HCEC 1CT (cell line): ENCODE results near the gene SSBP4.

Experiments used
- DNase-seq: peaks from one replicate; pipeline ENCODE4 v3.0.0-alpha.2; 2017

Gene SSBP4

DNA sequence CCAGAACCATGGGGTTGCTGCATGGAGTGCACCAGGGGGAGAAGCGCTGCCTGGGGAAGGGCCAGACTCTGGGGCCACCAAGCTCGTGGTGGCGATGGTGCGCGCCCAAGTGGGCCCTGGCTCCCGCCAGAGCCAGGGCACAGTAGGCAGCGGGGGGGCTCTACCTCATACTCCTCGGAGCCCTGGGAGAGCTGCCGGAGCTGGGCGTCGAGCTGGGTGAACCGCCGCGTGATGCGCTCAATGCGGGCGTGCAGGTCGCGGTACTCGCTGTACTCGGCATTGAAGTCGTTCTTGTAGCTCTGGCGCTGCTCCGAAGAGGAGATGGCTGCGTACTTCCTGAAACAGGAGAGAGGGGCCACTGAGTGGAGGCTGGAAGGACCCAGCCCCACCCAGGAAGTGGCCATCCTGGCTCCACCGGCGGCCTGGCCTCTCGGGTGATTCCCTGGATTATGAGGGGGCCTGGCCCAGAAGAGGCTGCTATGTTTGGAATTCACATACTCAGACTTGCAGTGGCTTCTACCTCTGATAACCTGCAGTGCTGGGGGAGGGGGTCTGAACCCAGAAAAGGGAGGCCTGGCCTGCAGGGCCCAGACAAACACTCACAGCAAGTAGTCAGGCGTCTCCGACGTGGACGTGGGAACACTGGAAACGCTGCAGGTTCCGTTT lies 27.1 kb downstream of the SSBP4 start:
- DNase-seq, result no peak

DNA sequence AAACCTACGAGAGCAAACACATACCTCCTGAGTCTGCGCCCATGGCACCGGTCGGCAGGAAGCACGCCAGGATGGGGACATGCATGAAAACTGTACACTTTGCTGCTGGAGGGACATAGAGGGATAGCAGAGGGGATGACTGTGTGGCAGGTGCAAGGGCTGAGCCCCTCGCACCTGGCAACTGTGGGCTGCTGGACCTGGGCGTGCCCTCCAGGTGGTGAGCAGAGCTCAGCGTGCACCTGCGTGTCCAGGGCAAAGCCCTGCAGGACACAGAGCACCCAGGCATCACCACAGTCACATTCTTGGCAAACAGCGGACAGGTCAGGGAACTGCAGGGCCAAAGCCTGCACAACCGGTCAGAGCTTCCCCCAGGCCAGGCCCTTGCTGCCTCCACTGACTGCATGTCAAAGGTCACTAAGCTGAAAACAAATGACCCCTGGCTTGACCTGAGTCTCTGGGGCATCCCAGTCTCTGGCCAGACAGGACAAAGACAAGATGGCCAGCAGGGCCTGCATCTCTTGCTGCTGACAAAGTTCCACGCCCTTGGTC lies 27.7 kb downstream of the SSBP4 start:
- DNase-seq, result no peak

DNA sequence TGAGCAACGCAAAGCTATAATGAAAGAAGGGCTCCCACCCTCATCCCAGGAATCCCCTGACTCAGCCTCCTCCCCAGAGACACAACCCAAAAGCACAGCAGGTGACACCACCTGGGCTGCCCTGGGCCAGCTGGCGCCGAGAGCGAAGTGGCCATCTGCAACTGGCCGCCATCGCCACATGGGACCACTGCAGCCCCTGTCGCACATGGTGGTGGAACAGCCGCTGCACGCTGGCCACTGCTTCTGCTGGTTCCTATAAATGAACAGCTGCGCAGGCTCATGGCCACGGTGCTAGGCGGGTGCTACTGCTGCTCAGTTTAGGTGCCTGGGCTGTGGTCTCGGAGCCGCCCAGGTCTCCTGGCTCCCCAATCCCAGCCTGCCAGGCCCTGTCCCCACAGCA lies 30.4 kb downstream of the SSBP4 start:
- no peak for DNase-seq

DNA sequence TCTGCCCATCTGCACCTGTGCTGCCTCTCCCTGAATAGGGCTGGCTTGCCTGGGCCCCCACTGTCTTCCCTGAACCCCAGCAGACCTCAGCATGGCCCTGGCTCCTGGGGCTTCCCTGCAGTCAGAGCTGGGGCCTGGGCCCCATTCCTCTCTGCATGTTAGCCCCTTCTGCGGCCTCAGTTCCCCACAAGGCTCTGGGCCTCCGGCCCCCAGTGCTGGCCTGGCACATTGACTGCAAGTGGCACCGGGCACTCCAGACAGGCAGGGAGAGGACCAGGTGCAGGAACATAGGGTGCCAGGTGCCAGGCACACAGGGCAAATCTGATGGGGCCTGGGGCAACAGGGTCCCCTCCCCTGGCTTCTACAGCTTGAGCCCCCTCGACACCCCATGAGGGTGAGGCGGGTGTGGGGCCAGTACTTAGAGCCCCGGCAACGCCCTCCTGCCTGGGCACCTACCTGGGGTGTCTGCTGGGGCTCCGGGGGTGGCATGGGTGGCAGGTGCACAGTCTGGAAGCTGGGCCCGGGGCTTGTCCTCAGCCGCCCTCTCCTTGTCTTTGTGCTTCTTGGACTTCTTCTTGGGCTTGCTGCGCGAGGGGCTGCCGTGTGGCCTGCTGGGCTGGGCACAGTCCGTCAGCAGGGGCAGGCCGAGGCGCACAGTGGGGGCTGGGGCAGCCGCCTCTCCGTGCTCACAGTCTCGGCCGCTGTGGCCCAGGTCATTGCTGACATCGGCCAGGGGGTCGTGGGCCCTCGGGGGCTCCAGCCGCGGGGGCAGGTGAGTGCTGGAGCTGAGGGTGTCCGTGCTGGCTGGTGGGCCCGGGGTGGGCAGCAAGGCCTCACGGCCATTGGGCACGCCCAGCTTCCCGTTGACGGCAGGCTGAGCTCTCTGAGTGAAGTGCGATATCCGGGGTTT lies 31.1 kb downstream of the SSBP4 start:
- DNase-seq, result no peak

DNA sequence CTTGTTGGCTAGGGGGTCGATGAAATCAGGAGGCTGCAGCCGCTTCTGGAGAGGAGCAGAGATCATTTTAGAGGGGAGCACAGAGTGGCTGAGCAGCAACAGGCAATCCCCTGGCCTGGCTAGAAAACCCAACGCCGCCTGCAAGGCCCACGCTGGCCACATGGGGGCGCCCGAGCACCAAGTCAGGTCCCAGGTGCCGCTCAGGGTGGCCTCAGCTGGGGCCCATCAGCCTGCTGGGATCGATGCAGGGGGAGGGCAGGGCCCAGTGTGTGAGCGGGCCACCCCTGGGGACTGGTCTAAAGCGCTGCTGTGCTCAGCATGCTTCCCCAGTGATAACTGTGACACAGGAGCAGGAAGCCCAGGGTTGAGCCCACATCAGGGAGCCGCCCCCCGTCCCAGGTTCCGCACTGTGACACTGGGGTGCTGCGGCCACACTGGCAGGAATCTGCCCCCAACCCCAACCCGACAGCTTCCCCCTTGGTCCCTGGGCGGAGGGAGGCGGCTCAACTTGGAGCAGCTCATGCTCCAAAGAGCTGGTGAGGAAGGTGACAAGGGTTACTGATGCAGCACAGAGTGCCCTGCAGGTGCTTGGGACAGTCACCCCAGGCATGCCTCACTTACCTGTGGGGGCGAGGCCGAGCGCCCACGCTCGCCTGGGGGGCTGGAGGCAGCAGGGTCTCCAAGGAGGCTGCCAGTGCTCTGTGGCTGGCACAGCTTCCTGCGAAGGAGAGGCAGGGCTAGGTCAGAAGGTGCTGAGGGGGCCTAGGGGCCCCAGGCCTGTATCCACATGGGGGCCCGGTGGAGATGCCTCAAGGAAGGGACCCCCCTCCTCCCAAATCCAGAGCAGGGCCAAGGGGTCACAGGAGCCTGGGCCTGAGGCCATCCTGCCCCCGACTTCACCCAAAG lies 32.0 kb downstream of the SSBP4 start:
- peak; percentile 57 for DNase-seq

DNA sequence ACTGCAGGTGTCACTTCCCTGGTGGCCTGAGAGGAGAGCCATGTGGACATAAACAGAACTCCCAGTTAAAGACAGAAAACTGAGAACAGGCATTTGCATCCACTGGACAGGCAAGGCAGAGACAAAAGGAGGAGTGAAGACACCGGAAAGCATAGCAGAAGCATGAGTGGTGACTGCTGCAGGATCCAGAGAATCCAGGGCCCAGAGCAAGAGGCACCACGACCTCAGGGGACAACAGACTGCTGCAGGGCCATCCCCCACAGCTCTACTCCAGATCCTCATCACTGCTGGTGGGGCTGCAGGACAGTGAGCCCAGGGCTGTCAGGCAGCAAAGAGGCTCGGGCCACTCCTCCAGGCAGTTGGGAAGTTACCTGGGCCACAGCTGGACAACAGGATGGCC lies 33.2 kb downstream of the SSBP4 start:
- DNase-seq, result no peak

DNA sequence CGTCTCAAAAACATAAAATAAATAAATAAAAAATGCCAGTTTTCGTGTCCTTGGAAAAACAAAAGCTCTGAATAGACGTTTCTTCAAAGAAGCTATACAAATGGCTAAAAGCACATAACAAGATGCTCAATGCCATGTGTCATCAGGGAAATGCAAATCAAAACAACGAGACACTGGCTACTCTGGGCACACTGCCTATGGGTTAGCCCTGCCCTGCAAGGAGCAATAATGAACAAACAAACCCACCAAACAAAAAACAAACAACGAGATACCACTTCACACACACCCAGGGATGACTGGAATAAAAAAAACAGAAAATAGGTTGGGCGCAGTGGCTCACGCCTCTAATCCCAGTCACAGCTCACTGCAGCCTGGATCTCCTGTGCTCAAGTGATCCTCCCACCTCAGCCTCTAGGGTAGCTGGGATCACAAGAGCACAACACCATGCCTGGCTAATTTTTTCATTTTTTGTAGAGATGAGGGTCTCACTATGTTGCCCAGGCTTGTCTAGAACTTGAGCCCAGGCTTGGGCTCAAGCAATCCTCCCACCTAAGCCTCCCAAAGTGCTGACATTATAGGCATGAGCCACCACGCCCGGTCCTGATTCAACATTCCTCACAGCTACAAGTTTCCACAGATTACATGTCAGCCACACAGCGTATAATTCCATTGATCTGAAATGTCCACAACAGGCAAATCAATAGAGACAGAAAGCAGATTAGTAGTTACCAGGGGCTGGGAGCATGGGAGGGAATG lies 34.2 kb downstream of the SSBP4 start:
- DNase-seq, result peak; percentile 17

DNA sequence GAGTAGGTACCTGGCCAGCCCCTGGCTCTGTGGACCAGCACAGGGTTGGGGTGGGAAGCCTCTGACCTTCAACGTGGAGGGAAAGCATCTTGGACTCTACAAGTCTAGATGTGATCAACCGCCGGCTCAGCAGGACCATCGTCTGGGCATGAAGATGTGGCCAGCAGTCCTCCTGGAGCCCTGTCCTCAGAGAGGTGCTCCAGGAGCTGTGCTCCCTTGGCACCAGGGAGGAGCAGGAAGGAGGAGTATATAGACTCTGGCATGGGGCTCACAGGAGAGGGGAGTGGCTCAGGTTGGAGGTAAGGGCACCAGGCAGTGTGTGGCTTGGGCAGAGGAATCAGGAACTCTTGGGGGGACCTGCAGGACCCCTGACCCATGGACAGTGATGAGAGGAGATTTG lies 37.1 kb downstream of the SSBP4 start:
- no peak for DNase-seq

DNA sequence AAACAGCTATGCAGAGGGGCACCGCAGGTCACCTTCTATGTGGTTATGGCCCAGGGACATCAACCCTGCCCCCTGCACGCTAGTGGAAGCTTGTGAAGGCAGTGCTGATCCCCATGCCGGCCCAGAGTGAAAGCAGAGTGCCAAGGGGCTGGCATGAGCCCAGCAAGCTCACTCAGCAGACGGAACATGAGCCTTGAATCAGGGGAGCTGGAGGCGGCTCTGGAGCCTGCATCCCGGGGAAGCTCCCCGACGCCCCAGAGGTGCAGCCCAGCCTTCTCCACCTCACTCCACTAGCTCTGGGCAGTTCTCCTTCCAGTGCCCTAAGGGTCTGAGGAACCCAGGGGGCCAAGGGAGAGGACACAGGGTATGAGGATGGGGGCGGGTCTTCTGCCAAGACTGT lies 37.8 kb downstream of the SSBP4 start:
- no peak for DNase-seq

DNA sequence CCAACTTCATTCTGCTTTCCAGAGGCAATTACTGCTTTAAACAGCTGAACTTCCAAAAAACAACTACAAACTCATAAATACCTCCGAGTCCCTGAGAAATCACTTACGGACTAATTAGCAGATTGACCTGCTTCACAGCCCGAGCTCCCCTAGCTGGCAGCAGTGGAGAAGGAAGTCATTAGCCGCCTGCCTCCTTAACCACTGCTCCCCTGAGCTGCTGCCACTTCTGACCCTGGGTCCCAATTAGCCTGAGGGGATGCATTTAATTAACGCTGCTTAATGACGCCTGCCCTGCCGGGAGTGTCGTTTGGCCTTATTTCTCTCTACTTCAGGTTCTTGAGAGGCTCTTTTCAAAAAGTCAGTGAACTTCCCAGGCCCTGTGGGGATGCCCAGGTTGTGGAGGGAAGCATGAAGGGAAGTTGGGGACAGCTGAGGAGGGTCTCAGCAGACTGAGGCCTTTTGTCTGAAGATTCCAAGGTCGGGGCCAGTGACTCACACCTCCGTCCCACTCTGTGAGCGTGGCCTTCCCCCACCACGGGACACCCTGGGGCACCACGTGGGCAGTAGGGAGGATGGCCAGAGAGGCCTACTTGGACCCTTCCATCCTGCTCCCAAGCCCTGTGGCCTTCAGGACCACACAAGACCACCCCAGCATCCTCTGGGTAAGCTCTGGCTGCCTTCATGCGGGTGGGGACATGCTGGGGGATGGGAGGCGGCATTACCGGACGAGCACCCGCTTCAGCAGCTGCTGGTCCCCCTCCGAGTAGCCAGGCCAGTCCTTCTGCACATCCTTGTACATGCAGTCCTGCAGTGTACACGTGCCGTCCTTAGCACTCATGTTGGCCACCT lies 38.5 kb downstream of the SSBP4 start:
- DNase-seq, result no peak

DNA sequence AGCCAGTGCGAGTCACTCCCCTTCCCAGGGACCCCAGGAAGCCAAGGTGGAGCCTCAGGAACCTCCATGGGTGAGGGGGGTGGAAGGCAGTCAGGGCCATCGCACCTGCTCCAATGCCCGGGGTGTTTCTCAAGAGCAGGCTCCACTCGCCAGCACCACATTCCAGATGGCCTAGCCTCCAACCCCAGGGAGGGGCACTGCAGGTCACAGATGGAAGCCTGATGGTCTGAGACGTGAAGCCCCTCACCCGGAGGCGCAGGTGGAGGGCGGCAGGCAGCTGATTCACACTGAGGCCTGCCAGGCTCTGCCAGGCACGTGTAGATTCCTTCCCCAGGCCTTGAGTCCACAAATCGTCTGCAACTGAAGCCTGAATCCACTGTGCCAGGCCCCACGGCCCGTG lies 41.7 kb downstream of the SSBP4 start:
- no peak for DNase-seq

DNA sequence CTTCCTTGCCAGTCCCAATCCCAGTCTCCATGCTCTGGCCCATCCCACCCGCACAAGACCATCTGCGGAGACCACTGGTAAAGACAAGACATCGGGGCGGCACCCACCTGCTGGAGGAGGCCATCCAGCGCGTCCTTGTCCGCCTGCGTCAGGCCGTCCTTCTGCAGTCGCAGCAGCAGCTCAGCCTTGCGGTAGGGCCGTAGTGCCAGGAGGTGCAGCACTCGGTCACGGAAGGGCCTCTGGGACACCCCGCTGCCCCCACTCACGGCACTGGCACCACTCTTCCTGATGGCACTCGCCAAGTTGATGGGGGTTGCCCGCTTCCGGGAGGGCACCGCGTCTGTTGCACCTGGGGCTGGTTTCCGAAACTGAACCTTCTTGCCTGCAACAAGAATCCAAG lies 42.3 kb downstream of the SSBP4 start:
- DNase-seq, result no peak

DNA sequence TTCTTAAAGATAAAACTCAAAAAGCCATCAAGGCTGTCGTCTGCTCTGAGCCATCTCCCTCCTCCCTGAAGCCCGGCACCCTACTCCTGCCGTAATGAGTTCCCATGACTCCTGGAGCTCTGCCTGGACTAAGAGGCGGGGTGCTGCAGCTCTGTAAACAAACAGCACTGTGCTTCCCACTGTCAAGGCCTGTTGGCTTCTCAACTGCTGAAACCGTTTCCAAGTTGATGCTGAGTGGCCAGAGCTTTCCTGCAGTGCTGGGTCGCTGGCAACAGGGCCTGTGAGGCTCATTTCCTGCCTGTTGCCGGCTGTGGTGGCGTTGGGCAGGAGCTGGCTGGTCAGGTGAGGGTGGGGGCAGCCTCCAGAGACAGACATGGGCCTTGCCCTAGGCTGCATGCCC lies 45.4 kb downstream of the SSBP4 start:
- DNase-seq, result peak; percentile 85

DNA sequence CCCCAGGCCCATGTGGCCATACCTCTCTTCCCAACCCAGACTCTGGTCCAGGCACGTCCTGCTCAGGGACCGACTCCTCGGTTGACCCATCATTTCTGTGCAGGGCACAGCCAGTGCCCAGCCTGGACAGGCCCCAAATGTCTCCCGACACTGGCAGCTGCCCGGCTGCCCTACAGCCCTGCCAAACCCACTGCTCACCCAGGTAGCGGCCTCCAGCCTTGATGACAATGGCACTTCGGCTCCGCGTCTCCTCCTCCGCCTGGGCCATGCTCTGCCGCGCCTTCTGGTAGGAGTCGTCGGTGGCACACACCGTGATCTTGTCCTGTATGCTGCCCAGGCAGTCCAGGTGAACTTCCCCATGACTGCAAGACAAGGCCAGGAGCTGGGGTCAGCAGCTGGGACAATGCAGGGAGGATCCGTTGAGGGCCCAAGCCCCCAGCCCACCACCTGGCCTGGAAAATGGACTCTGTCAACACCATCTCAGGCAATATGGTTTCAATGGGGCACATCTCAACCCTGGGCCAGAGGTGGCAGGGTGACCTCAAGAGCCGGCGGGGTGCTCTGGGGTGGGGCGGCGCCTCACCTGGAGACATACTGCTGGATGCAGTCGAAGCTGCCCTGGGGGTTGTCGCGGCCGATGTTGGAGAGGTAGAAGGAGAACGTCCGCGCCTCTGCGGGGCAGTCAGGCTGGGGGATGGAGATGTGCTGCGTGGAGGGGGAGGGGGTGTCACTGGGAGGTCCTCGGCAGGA lies 46.2 kb downstream of the SSBP4 start:
- DNase-seq, result no peak

DNA sequence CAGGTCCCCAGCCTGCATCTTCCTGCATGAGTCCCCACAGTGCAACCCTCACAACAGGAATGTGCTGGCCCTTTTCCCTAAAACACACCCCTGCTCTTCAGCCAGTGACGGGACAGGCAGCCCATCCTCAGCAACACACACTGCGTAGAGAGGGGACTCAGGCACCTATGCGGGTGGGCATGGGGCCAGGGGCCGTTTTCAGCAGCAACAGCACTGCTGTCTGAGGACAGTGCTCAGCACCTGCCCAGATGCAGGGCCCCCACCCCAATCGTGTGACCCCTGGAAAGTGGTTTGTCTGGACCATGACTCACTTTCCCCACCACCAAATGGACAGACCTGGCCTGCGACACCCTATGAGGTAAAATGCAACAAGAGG lies 46.8 kb downstream of the SSBP4 start:
- DNase-seq, result no peak

DNA sequence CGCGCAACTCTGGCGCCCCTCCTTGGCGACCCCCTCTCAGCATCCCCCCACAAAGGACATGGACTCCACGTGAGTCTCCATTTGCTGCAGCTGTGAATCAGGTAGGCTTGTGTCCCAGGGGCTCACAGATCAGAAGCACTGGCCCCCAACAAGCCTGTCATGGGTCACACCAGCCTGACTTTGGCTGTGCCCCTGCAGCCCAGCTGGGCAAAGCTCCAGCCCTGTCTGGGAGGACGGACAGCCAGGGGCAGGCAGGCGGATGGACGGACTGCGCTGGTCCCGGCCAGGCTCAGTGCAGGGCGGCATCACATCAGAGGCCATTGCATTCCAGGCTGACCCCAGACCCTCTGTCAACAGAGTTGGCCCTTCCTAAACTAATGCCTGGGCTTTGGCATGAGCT lies 47.2 kb downstream of the SSBP4 start:
- no peak for DNase-seq

DNA sequence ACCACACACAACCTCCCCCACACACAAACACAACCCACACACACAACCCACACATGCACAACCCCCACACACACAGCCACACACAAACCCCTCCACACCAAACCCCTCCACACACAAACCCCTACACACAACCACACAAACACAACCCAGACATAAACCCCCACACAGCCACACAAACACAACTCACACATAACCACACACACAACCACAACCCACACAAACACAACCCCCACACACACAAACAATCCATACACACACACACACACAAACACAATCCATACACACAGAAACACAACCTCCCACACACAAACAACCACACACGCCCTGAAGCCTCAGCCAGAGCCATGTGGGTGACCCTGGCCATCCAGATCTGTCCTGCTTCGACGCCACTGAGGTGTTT lies 48.8 kb downstream of the SSBP4 start:
- DNase-seq, result no peak

DNA sequence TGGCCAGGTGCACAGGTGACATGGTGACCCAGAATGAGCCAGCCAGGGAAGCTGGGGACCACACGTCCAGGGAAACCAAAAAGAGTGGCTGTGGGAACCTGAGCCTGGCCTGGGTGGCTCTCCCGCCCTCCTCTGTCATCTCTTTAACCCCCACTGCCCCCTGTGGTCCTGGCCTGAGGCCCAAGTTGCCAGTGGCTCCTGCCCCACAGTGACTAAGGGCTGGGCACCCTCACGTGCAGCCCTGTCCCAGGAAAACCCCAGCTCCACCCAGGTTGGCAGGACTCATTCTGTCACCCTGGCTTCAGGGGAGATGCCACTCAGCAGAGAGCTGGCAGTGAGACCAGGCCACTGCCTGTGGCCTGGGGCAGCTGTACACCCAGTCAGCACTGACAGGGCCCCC lies 49.3 kb downstream of the SSBP4 start:
- no peak for DNase-seq

DNA sequence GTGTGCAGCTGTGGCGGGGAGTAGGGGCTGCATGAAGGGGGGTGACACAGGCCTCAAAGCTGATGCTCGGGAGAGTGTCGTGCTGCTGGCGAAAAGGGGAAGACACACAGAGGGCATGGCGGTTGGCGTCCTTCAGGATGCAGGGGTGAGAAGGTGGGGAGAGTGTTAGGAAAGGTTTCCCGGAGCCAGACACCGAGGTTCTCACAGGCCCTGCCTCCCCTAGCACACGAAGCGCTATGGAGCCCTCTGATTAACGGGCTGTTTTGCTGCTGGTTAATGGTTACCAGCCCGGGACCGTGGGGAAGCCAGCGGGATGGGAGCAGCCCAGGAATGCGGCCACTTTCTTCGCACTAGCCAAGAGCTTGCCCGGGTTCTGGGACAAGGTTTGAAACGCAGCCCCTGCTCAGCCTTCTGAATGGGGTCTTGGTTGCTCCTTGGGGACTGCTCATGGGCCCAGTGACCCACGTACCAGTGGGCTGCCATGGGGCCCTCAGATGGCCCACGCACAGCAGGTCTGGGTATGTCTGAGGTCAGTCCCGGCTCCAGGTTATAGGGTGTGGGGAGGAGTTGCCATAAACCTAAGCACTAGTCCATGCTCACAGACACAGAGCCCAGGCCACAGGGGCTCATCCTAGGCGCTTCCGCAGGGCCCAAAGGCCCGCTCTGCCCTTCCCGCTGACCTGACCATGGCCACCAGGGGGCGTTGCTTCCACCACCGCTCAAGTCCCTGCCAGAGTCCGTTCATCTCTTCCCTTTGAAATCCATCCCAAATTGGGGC lies 50.1 kb downstream of the SSBP4 start:
- DNase-seq, result peak; percentile 49

DNA sequence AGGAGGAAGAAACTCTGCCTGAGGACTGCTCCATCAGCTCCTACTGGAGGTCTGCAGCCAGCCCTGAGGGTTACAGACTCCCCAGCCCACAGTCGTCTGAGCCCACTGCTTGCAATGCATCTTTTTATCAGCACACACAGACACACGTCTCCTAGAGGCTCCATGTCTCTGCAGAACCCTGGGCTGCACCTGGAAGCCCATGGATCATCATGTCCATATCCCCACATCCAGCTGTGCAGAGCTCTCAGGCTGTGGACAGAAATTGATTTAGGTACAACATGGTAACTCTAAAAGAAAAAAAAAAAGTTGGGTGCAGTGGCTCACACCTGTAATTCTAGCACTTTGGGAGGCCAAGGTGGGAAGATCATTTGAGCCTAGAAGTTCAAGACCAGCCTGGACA lies 51.6 kb downstream of the SSBP4 start:
- DNase-seq, result no peak
